Heart right ventricle (tissue), 16 donors: ENCODE data around the gene RPSA. TPM values are rescaled to one million over a fixed set of nuclear protein-coding genes. Genes with fewer than 3 reads are reported as not detected.
"Not testable (repeated sequence)": the region's sequence is repeated elsewhere in the genome, so short reads cannot be mapped to it uniquely, and the experiment has no call there.

ENCODE experiments used
- ATAC-seq, 8 donors: fragments of 200-7000 bp; cut with Tn5 transposase; one replicate each; pipeline ENCODE4 v1.9.1; 2020; ENCODE audit warnings: mild to moderate bottlenecking in 8 of 8, moderate library complexity in 8 of 8, moderate number of reproducible peaks in 1 of 8
- DNase-seq, 2 donors: peaks; one replicate each; pipeline ENCODE4 v3.0.0-alpha.2; 2020
- H3K27ac ChIP-seq, 10 donors: fragments of 200-600 bp; sonication (generic) in 2 of 10; one replicate each; pipeline versions ENCODE4 v1.5.0 to v1.8.0; 2020 to 2022; ENCODE audit warnings: mild to moderate bottlenecking in 3 of 10
- H3K27me3 ChIP-seq, 7 donors: fragments of 200-600 bp; one replicate each; pipeline ENCODE4 v1.8.0; 2021 to 2022; ENCODE audit warnings: mild to moderate bottlenecking in 2 of 7
- H3K36me3 ChIP-seq, 9 donors: fragments of 200-600 bp; sonication (generic) in 1 of 9; one replicate each; pipeline versions ENCODE4 v1.5.0 to v1.8.0; 2020 to 2022; ENCODE audit warnings: mild to moderate bottlenecking in 2 of 9
- H3K4me1 ChIP-seq, 9 donors: fragments of 200-600 bp; sonication (generic) in 1 of 9; one replicate each; pipeline versions ENCODE4 v1.5.0 to v1.8.0; 2020 to 2022; ENCODE audit warnings: mild to moderate bottlenecking in 4 of 9
- H3K4me3 ChIP-seq, 10 donors: fragments of 200-600 bp; sonication (generic) in 2 of 10; one replicate each; pipeline versions ENCODE4 v1.5.0 to v1.8.0; 2020 to 2022; ENCODE audit warnings: mild to moderate bottlenecking in 7 of 10, moderate library complexity in 2 of 10
- H3K9me3 ChIP-seq, 11 donors: fragments of 200-600 bp in 10 of 11; sonication (generic) in 2 of 11; one replicate each; pipeline versions ENCODE4 v1.5.0 to v1.8.0; 2013 to 2022; ENCODE audit warnings: mild to moderate bottlenecking in 2 of 11, control low read depth in 1 of 11, moderate library complexity in 1 of 11
- WGBS, 2 donors: extraction: QIAGEN DNeasy Blood & Tissue Kit; methylation state at CpG; one replicate each; pipeline ENCODE4 v1.1.7; 2013; ENCODE audit warnings: inconsistent platforms in 1 of 2; 5-methylcytosine and 5-hydroxymethylcytosine counted together
- intact Hi-C, 10 donors: fragments of 100-400 bp; cut with DNase I; formaldehyde crosslinking; loops; one replicate each; pipeline versions ENCODE4 v1.11.1 to v1.14.2; 2022
- polyA plus RNA-seq, 2 donors: library from polyadenylated mRNA; stranded (reverse); fragments of 200-250 nt; gene quantifications; one replicate each; pipeline ENCODE4 v1.2.3, GENCODE V29; 2013
- total RNA-seq, 10 donors: library from RNA; stranded (reverse); fragmentation: NEBNext Ultra II Directional in 3 of 10; extraction: Animal tissue kit (Norgen Biotek cat#: 25700) in 3 of 10; gene quantifications; one replicate each; pipeline versions ENCODE4 v1.2.1 to v1.2.4, GENCODE V29; 2021 to 2023
- TF ChIP-seq, protein P1 (sequence below), 9 donors: fragments of 200-600 bp; sonication (generic) in 2 of 9; IDR thresholded peaks; one replicate each; pipeline versions ENCODE4 v1.5.0 to v1.8.0; 2021 to 2022; ENCODE audit warnings: antibody characterized with exemption in 9 of 9, mild to moderate bottlenecking in 5 of 9, moderate library complexity in 1 of 9
- donor health status: Arrhythmogenic right ventricular cardiomyopathy.
- donor health status: ischemic (EF 13 %, LVEDD 7.1; RV severe dilation, severe dysfunction).
- donor health status: healthy with polysubstance abuse.
- donor health status: DM: no; HTN: yes; CAD: no.
- donor health status: DM: no; HTN: no; CAD: no.
- donor health status: ischemic (EF 25% LVEDD 6.9; RV normal size, moderate dysfunction).
- donor health status: ischemic (EF 25% LVEDD 5.7; RV mildly dilated, moderate dysfunction).
- donor health status: healthy.
- donor health status: DM: yes; HTN: yes; CAD: no.
- donor health status: Ischemic cardiomyopathy.
- donor health status: ischemic (EF 35%, LVEDD 5.7; RV mildly dilated, moderate dysfunction).
- donor health status: nonischemic (EF 11% LVEDD 7.7; RV severe dilation, severe dysfunction).
- donor health status: DM: yes; HTN: yes; CAD: no.
- donor health status: PGD.
- donor health status: ischemic (EF 29% LVEDD 5.4; RV normal size, mild dysfunction).
- donor health status: nonischemic (EF 23%, LVEDD 6.1; RV moderate dilation, normal function).

Gene RPSA
- total and polyA plus RNA-seq, 12 donors = 350 to 1,493 (median 410) TPM

DNA sequence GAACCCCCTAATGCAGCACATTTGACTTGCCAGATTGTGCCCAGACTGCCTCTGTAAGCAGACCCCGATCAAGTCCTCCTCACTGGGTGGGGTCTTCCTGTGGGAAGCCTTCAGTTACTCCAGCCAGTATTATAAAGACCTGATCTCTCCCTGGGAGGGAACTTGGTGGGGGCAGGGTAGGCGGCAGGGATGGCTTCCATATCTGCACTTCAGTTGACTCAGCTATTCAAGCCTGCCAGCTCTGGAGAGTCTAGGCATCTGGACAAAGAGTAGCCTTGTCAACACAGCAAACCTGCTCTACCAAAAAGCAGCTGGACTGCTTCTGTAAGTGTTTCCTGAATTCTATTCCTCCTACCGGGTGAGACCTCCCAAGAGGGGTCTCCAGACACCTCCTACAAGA is 44.3 kb upstream of the RPSA start:
- ATAC-seq = peak; percentile 79 to 97 (median 93)
- WGBS, 2 donors = 16 to 20% methylated on average over 3 of the region's 3 CpGs

DNA sequence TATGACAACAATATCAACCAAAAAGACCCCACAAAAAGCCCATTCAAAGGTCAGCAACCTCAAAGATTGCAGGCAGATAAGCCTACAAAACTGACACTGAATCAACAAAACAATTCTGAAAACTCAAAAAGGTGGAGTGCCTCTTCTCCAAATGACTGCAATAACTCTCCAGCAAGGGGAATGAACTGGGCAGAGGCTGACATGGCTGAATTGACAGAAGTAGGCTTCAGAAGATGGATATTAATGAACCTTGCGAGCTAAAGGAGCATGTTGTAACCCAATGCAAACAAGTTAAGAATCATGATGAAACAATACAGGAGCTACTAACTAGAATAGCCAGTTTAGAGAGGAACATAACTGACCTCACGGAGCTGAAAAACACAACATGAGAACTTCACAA is 43.7 kb upstream of the RPSA start:
- WGBS, 2 donors = 93 to 98% methylated on average over 2 of the region's 2 CpGs

More for the DNA sequence above, 44.3 kb upstream of the RPSA start:
- intact Hi-C loops = no loop called here
- Histone ChIP-seq H3K27me3 (peaks cover 0 to 9% (median 0%) of the 10 kb centered on the region in 7 donors), H3K9me3 (peaks cover 0 to 3% (median 0%) of the 10 kb centered on the region in 11 donors), H3K36me3 (no peaks in the 10 kb centered on the region), H3K4me1 (peaks cover 0 to 13% (median 5%) of the 10 kb centered on the region in 9 donors), H3K27ac (no peak overlapping the region), H3K4me3 (no peak overlapping the region)
- TF ChIP-seq, protein P1, sequence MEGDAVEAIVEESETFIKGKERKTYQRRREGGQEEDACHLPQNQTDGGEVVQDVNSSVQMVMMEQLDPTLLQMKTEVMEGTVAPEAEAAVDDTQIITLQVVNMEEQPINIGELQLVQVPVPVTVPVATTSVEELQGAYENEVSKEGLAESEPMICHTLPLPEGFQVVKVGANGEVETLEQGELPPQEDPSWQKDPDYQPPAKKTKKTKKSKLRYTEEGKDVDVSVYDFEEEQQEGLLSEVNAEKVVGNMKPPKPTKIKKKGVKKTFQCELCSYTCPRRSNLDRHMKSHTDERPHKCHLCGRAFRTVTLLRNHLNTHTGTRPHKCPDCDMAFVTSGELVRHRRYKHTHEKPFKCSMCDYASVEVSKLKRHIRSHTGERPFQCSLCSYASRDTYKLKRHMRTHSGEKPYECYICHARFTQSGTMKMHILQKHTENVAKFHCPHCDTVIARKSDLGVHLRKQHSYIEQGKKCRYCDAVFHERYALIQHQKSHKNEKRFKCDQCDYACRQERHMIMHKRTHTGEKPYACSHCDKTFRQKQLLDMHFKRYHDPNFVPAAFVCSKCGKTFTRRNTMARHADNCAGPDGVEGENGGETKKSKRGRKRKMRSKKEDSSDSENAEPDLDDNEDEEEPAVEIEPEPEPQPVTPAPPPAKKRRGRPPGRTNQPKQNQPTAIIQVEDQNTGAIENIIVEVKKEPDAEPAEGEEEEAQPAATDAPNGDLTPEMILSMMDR (IDR thresholded peaks at IDR 0.05) = no peak
- DNase-seq = peak in 1 of 2 donors; percentile 45

GRCh38 chr3:39370450-39370849 is 36.1 kb upstream of the RPSA start:
- H3K27ac ChIP-seq, H3K9me3 ChIP-seq, intact Hi-C loops, DNase-seq, ATAC-seq, H3K36me3 ChIP-seq, H3K4me1 ChIP-seq, H3K4me3 ChIP-seq: not testable (repeated sequence)
- H3K27me3 ChIP-seq = peaks cover 0 to 13% (median 0%) of the 10 kb centered on the region in 7 donors
- WGBS, 2 donors = 84 to 86% methylated on average over 4 of the region's 4 CpGs

More for the DNA sequence above, 43.7 kb upstream of the RPSA start:
- Histone ChIP-seq H3K36me3 (no peaks in the 10 kb centered on the region), H3K4me3 (no peak overlapping the region), H3K27me3 (peaks cover 0 to 9% (median 0%) of the 10 kb centered on the region in 7 donors), H3K9me3 (peaks cover 0 to 3% (median 0%) of the 10 kb centered on the region in 11 donors), H3K27ac (no peak overlapping the region), H3K4me1 (peaks cover 0 to 13% (median 5%) of the 10 kb centered on the region in 9 donors)
- ATAC-seq (no peak), DNase-seq (no peak)
- intact Hi-C loops = no loop called here
- TF ChIP-seq, protein P1 (IDR thresholded peaks at IDR 0.05) = no peak

- H3K36me3 ChIP-seq = no peaks in the 10 kb centered on the region
- no peaks in the 10 kb centered on the region for H3K4me1 ChIP-seq
- H3K9me3 ChIP-seq = no peaks in the 10 kb centered on the region
- no peak for DNase-seq
- no peak overlapping the region for H3K27ac ChIP-seq
- no peak overlapping the region for H3K4me3 ChIP-seq
- no peak for ATAC-seq
- peaks cover 0 to 22% (median 0%) of the 10 kb centered on the region in 7 donors for H3K27me3 ChIP-seq
- TF ChIP-seq, protein P1 (IDR thresholded peaks at IDR 0.05) = no peak
- intact Hi-C loops = no loop called here
Observed at GRCh38 chr3:39372833-39373232, 33.7 kb upstream of the RPSA start.

GRCh38 chr3:39376959-39377634 is 29.4 kb upstream of the RPSA start:
- Histone ChIP-seq H3K36me3 (no peaks in the 10 kb centered on the region), H3K4me3 (no peak overlapping the region), H3K27ac (no peak overlapping the region), H3K4me1 (no peaks in the 10 kb centered on the region), H3K9me3 (no peaks in the 10 kb centered on the region), H3K27me3 (peaks cover 0 to 19% (median 0%) of the 10 kb centered on the region in 7 donors)
- TF ChIP-seq, protein P1 (IDR thresholded peaks at IDR 0.05) = no peak
- WGBS, 2 donors = 34 to 37% methylated on average over 5 of the region's 5 CpGs
- no peak for ATAC-seq
- intact Hi-C loops = no loop called here
- no peak for DNase-seq
